ENCODE results near the gene SLCO3A1.

Gene SLCO3A1

GRCh38 chr15:92006186-92007028 is 152.9 kb downstream of the SLCO3A1 start:
- H3K4me3 ChIP-seq (ENCODE audit: low read depth, low read length), result no peak overlapping the region
- no peak overlapping the region for H4K8ac ChIP-seq (ENCODE audit: low read depth, low read length)
- WGBS (ENCODE audit: extremely low coverage, insufficient coverage, insufficient read length), result no CpG with 5 or more reads among the region's 7 CpGs

GRCh38 chr15:92009162-92009561 is 155.7 kb downstream of the SLCO3A1 start:
- Histone ChIP-seq H3K23ac (ENCODE audit: low read length) (no peak overlapping the region), H3K18ac (ENCODE audit: low read length) (no peak overlapping the region), H2BK120ac (ENCODE audit: insufficient read depth, low read length, poor library complexity) (no peak overlapping the region), H3K14ac (ENCODE audit: low read length) (no peak overlapping the region), H3K27ac (ENCODE audit: low read depth, low read length) (no peak overlapping the region), H3K36me3 (ENCODE audit: control insufficient read depth in 1 of 2, insufficient read depth in 2 of 2, low read length in 2 of 2) (no peaks in the 10 kb centered on the region), H3K4me3 (ENCODE audit: low read depth, low read length) (no peak overlapping the region), H3K79me1 (ENCODE audit: low read length) (no peaks in the 10 kb centered on the region), H3K79me2 (ENCODE audit: control insufficient read depth, insufficient read depth, low read length, poor library complexity) (no peaks in the 10 kb centered on the region), H4K8ac (ENCODE audit: low read depth, low read length) (no peak overlapping the region), H2BK12ac (ENCODE audit: low read length) (no peak overlapping the region), H2AFZ (ENCODE audit: insufficient read depth, low read length, poor library complexity) (no peak overlapping the region), H3K9me3 (ENCODE audit: insufficient read depth, low read depth, low read length) (no peaks in the 10 kb centered on the region), H2BK5ac (ENCODE audit: low read depth, low read length, poor library complexity) (no peak overlapping the region), H4K12ac (ENCODE audit: low read depth, low read length) (no peak overlapping the region), H2AK5ac (ENCODE audit: low read length) (no peak overlapping the region), H4K91ac (ENCODE audit: low read depth, low read length) (no peak overlapping the region), H3K9ac (ENCODE audit: low read length) (no peak overlapping the region), H3K4me2 (ENCODE audit: low read length) (no peak overlapping the region), H3K4ac (ENCODE audit: low read depth, low read length) (no peak overlapping the region), H3K4me1 (ENCODE audit: control insufficient read depth in 1 of 2, insufficient read depth in 2 of 2, low read length in 2 of 2) (peaks cover 0 to 3% of the 10 kb centered on the region in 2 experiments), H3K27me3 (ENCODE audit: insufficient read depth, low read length) (no peaks in the 10 kb centered on the region)
- WGBS (ENCODE audit: extremely low coverage, insufficient coverage, insufficient read length), result no CpG with 5 or more reads among the region's 6 CpGs
- no peak for DNase-seq

More at GRCh38 chr15:92006186-92007028, 152.9 kb downstream of the SLCO3A1 start:
- Histone ChIP-seq H3K18ac (ENCODE audit: low read length) (no peak overlapping the region), H3K9me3 (ENCODE audit: insufficient read depth, low read depth, low read length) (no peaks in the 10 kb centered on the region), H3K4me2 (ENCODE audit: low read length) (no peak overlapping the region), H3K27me3 (ENCODE audit: insufficient read depth, low read length) (no peaks in the 10 kb centered on the region), H4K12ac (ENCODE audit: low read depth, low read length) (no peak overlapping the region), H2AFZ (ENCODE audit: insufficient read depth, low read length, poor library complexity) (no peak overlapping the region), H3K79me2 (ENCODE audit: control insufficient read depth, insufficient read depth, low read length, poor library complexity) (no peaks in the 10 kb centered on the region), H3K79me1 (ENCODE audit: low read length) (no peaks in the 10 kb centered on the region), H3K23ac (ENCODE audit: low read length) (no peak overlapping the region), H2AK5ac (ENCODE audit: low read length) (no peak overlapping the region), H3K36me3 (ENCODE audit: control insufficient read depth in 1 of 2, insufficient read depth in 2 of 2, low read length in 2 of 2) (no peaks in the 10 kb centered on the region), H3K9ac (ENCODE audit: low read length) (no peak overlapping the region), H2BK120ac (ENCODE audit: insufficient read depth, low read length, poor library complexity) (no peak overlapping the region), H3K4me1 (ENCODE audit: control insufficient read depth in 1 of 2, insufficient read depth in 2 of 2, low read length in 2 of 2) (no peaks in the 10 kb centered on the region), H3K4ac (ENCODE audit: low read depth, low read length) (no peak overlapping the region), H4K91ac (ENCODE audit: low read depth, low read length) (no peak overlapping the region), H3K27ac (ENCODE audit: low read depth, low read length) (no peak overlapping the region), H2BK12ac (ENCODE audit: low read length) (no peak overlapping the region), H2BK5ac (ENCODE audit: low read depth, low read length, poor library complexity) (no peak overlapping the region), H3K14ac (ENCODE audit: low read length) (no peak overlapping the region)
- DNase-seq, result no peak

GRCh38 chr15:92011611-92012367 is 158.3 kb downstream of the SLCO3A1 start:
- no peak for DNase-seq
- H3K9ac ChIP-seq (ENCODE audit: low read length), result no peak overlapping the region
- no peak overlapping the region for H2BK120ac ChIP-seq (ENCODE audit: insufficient read depth, low read length, poor library complexity)
- H3K9me3 ChIP-seq (ENCODE audit: insufficient read depth, low read depth, low read length), result no peaks in the 10 kb centered on the region
- H3K27me3 ChIP-seq (ENCODE audit: insufficient read depth, low read length), result no peaks in the 10 kb centered on the region
- no CpG with 5 or more reads among the region's 14 CpGs for WGBS (ENCODE audit: extremely low coverage, insufficient coverage, insufficient read length)
- no peak overlapping the region for H2BK12ac ChIP-seq (ENCODE audit: low read length)
- no peak overlapping the region for H3K27ac ChIP-seq (ENCODE audit: low read depth, low read length)
- H3K4me1 ChIP-seq (ENCODE audit: control insufficient read depth in 1 of 2, insufficient read depth in 2 of 2, low read length in 2 of 2), result peaks cover 0 to 3% of the 10 kb centered on the region in 2 experiments
- H4K8ac ChIP-seq (ENCODE audit: low read depth, low read length), result no peak overlapping the region
- no peak overlapping the region for H2AFZ ChIP-seq (ENCODE audit: insufficient read depth, low read length, poor library complexity)
- H3K4me3 ChIP-seq (ENCODE audit: low read depth, low read length), result no peak overlapping the region
- no peak overlapping the region for H4K12ac ChIP-seq (ENCODE audit: low read depth, low read length)
- no peak overlapping the region for H2AK5ac ChIP-seq (ENCODE audit: low read length)
- H3K79me1 ChIP-seq (ENCODE audit: low read length), result no peaks in the 10 kb centered on the region
- no peak overlapping the region for H4K91ac ChIP-seq (ENCODE audit: low read depth, low read length)
- no peaks in the 10 kb centered on the region for H3K79me2 ChIP-seq (ENCODE audit: control insufficient read depth, insufficient read depth, low read length, poor library complexity)
- no peak overlapping the region for H3K4me2 ChIP-seq (ENCODE audit: low read length)
- no peaks in the 10 kb centered on the region for H3K36me3 ChIP-seq (ENCODE audit: control insufficient read depth in 1 of 2, insufficient read depth in 2 of 2, low read length in 2 of 2)
- H3K18ac ChIP-seq (ENCODE audit: low read length), result no peak overlapping the region
- no peak overlapping the region for H3K4ac ChIP-seq (ENCODE audit: low read depth, low read length)
- no peak overlapping the region for H2BK5ac ChIP-seq (ENCODE audit: low read depth, low read length, poor library complexity)
- H3K14ac ChIP-seq (ENCODE audit: low read length), result no peak overlapping the region
- H3K23ac ChIP-seq (ENCODE audit: low read length), result no peak overlapping the region

DNA sequence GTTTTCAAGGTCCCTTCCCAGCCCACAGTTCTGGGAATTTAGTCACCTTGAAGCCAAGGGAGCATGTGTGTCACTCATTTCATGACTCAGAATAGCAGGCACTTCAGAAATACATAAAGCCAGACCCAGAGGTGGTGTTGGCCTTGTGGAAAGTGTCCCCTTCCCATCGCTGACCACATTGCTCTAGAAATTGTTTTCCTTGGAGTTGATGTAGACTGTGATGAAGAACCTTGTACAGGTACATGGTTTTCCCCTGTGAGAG is 158.8 kb downstream of the SLCO3A1 start:
- Histone ChIP-seq H3K9me3 (ENCODE audit: insufficient read depth, low read depth, low read length) (no peaks in the 10 kb centered on the region), H3K23ac (ENCODE audit: low read length) (no peak overlapping the region), H3K4me2 (ENCODE audit: low read length) (no peak overlapping the region), H3K27ac (ENCODE audit: low read depth, low read length) (no peak overlapping the region), H4K8ac (ENCODE audit: low read depth, low read length) (no peak overlapping the region), H2BK12ac (ENCODE audit: low read length) (no peak overlapping the region), H3K79me1 (ENCODE audit: low read length) (no peaks in the 10 kb centered on the region), H2BK120ac (ENCODE audit: insufficient read depth, low read length, poor library complexity) (no peak overlapping the region), H3K4me3 (ENCODE audit: low read depth, low read length) (no peak overlapping the region), H3K18ac (ENCODE audit: low read length) (no peak overlapping the region), H3K4ac (ENCODE audit: low read depth, low read length) (no peak overlapping the region), H3K36me3 (ENCODE audit: control insufficient read depth in 1 of 2, insufficient read depth in 2 of 2, low read length in 2 of 2) (no peaks in the 10 kb centered on the region), H3K79me2 (ENCODE audit: control insufficient read depth, insufficient read depth, low read length, poor library complexity) (no peaks in the 10 kb centered on the region), H3K4me1 (ENCODE audit: control insufficient read depth in 1 of 2, insufficient read depth in 2 of 2, low read length in 2 of 2) (peaks cover 0 to 3% of the 10 kb centered on the region in 2 experiments), H2AK5ac (ENCODE audit: low read length) (no peak overlapping the region), H3K9ac (ENCODE audit: low read length) (no peak overlapping the region), H4K12ac (ENCODE audit: low read depth, low read length) (no peak overlapping the region), H2BK5ac (ENCODE audit: low read depth, low read length, poor library complexity) (no peak overlapping the region), H4K91ac (ENCODE audit: low read depth, low read length) (no peak overlapping the region), H2AFZ (ENCODE audit: insufficient read depth, low read length, poor library complexity) (no peak overlapping the region), H3K14ac (ENCODE audit: low read length) (no peak overlapping the region), H3K27me3 (ENCODE audit: insufficient read depth, low read length) (no peaks in the 10 kb centered on the region)
- no CpG with 5 or more reads among the region's 1 CpG for WGBS (ENCODE audit: extremely low coverage, insufficient coverage, insufficient read length)
- no peak for DNase-seq
